GM12864 (cell line): ENCODE data around the gene TMEM181.
A peak's percentile ranks its signal among the peaks of the same experiment; 100 is the strongest.
"Not testable (repeated sequence)": the region's sequence is repeated elsewhere in the genome, so short reads cannot be mapped to it uniquely, and the experiment has no call there.

ENCODE experiments used
- DNase-seq: peaks from one replicate; pipeline ENCODE4 v3.0.0-alpha.2; 2011; ENCODE audit warnings: low read depth
- H3K4me3 ChIP-seq: 2 replicates; pipeline ENCODE4 v1.5.1; 2011; ENCODE audit warnings: mild to moderate bottlenecking, low read depth, low read length, control low read depth
- TF ChIP-seq, protein P1 (sequence below): IDR thresholded peaks from 2 replicates; pipeline ENCODE4 v1.5.1; 2011; ENCODE audit warnings: low read depth, mild to moderate bottlenecking, moderate library complexity, low read length, control low read depth, inconsistent platforms; ENCODE audit errors: missing control alignments

The TMEM181 gene

DNA sequence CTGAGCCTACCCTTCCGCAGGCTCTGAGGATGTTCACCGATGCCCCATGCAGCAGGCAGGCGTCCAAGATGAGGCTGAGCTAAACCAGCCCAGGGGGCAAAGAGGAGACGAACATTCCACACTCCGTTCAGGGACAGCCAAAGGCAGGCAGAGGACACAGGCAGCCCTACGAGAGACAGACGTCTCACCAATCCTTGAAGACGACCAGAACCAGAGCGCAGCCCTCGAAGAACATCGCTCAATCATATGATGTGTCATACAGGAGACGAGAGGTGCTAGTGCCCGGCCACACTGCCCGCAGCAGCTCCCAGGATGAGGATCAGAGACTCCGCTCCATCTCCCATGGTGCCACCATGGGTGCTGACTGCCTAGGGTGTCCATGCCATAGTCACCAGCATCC is 35.6 kb upstream of the TMEM181 start:
- no peak overlapping the region for H3K4me3 ChIP-seq
- no peak for DNase-seq
- TF ChIP-seq, protein P1, sequence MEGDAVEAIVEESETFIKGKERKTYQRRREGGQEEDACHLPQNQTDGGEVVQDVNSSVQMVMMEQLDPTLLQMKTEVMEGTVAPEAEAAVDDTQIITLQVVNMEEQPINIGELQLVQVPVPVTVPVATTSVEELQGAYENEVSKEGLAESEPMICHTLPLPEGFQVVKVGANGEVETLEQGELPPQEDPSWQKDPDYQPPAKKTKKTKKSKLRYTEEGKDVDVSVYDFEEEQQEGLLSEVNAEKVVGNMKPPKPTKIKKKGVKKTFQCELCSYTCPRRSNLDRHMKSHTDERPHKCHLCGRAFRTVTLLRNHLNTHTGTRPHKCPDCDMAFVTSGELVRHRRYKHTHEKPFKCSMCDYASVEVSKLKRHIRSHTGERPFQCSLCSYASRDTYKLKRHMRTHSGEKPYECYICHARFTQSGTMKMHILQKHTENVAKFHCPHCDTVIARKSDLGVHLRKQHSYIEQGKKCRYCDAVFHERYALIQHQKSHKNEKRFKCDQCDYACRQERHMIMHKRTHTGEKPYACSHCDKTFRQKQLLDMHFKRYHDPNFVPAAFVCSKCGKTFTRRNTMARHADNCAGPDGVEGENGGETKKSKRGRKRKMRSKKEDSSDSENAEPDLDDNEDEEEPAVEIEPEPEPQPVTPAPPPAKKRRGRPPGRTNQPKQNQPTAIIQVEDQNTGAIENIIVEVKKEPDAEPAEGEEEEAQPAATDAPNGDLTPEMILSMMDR = no peak

- DNase-seq, H3K4me3 ChIP-seq: not testable (repeated sequence)
Measured at GRCh38 chr6:158527858-158528257, 32.0 kb upstream of the TMEM181 start.

- TF ChIP-seq, protein P1 = no peak
- no peak for DNase-seq
- no peak overlapping the region for H3K4me3 ChIP-seq
Measured at GRCh38 chr6:158528826-158529225, 31.1 kb upstream of the TMEM181 start.

DNA sequence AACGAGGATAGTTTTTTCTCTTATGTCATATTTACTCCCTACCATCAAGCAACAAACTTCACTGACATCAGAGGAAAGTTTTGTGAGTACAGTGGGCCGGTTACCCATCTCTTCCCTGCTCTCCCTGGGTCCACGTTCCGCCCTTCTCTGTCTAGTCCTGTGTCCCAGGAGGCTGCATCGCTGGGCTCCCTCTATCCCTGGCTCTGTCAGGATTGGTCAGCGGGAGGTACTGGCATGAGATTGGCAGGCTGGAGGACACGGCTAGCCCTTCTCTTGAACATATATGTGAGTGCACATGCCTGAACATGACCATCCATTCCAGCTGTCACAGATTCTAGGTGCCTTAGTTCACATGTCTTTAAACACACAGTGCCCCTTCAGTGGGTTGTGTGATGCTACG is 30.3 kb upstream of the TMEM181 start:
- TF ChIP-seq, protein P1 = no peak
- no peak overlapping the region for H3K4me3 ChIP-seq
- DNase-seq = no peak

- TF ChIP-seq, protein P1 = no peak
- H3K4me3 ChIP-seq = no peak overlapping the region
- DNase-seq = no peak
Measured at GRCh38 chr6:158531566-158531965, 28.3 kb upstream of the TMEM181 start.

DNA sequence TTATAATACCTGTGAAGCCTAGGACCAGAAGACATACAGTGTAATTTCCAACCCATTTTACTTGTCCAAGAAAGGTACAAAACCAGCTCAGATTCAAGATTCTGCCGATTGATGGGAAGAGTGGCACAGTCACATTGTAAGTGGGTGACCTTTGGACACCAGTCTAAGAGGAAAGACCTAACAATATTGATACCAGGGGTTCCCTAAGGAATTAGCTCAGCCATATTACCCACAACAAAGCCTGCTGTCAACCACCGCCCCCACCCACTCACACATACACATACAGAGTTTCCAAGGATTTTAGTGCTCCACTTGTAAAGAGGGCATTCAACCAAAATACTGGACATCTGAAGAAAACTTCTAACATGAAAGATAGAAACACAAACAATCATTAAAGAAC is 27.9 kb upstream of the TMEM181 start:
- TF ChIP-seq, protein P1 = no peak
- DNase-seq = no peak
- H3K4me3 ChIP-seq = no peak overlapping the region

DNA sequence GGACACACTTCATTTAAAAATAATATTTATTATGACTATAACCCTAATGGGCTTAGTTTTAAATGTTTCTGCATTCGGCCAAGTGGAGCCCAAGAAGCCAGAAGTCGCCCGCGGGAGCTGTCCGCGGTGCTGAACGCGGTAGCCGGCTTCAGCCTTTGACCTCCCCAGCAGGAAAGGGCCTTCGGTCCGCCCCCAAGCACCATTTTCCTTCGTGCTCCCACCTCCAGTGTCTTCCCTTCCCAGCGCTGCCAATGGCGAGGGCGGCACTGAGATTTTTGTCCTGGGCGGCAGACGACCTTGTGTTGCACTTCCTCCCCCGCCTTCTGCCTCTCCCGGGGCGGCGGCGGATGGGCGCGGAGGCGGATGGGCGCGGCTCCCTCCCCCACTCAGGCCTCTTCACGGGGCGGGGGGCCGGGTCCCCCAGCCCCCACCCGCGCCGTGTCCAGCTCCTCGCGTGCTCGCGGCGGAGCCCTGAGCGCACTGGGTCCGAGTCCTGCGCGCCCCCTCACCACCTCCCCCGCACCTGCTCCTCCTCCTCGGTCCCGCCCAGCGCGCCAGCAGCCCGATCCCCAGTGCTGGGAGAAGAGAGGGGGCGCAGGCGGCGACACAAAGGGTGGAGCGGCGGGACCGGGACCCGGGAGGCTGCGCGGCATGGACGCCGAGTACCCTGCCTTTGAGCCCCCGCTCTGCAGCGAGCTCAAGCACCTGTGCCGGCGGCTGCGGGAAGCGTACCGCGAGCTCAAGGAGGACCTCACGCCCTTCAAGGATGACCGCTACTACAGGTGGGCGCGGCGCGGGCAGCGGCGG is 23.6 kb upstream of the TMEM181 start:
- TF ChIP-seq, protein P1 = no peak
- H3K4me3 ChIP-seq = peak overlapping the region; percentile 30
- DNase-seq = no peak
